Activated T-cell treated with anti-CD3 and anti-CD28 coated beads, Interleukin-2, amount 50 U/mL, for 72 hours (primary cell): ENCODE data around the gene MTG1. TPM values are rescaled to one million over a fixed set of nuclear protein-coding genes. Genes with fewer than 3 reads are reported as not detected.
A peak's percentile ranks its signal among the peaks of the same experiment; 100 is the strongest.
"Not testable (repeated sequence)": the region's sequence is repeated elsewhere in the genome, so short reads cannot be mapped to it uniquely, and the experiment has no call there.

ENCODE experiments used
- ATAC-seq, 2 donors: fragments of 150-1000 bp; cut with Tn5 transposase; replicated peaks in 1 of 2; 2 replicates each; pipeline ENCODE4 v1.10.0; 2021; ENCODE audit warnings: moderate library complexity in 2 of 2, mild to moderate bottlenecking in 1 of 2
- DNase-seq, 2 donors: peaks; one replicate each; pipeline ENCODE4 v3.0.0; 2021 to 2022; ENCODE audit warnings: mixed read lengths in 1 of 2
- H3K27ac Mint-ChIP-seq: one replicate; pipeline ENCODE4 v1.8.0; 2022; ENCODE audit warnings: mild to moderate bottlenecking, moderate library complexity, mixed read lengths
- H3K27me3 Mint-ChIP-seq: one replicate; pipeline ENCODE4 v1.8.0; 2022; ENCODE audit warnings: low read depth, mixed read lengths
- H3K36me3 Mint-ChIP-seq, 2 donors: one replicate each; pipeline ENCODE4 v1.8.0; 2022; ENCODE audit warnings: mixed read lengths in 2 of 2, mild to moderate bottlenecking in 1 of 2; ENCODE audit not compliant: insufficient read depth in 2 of 2
- H3K4me1 Mint-ChIP-seq: one replicate; pipeline ENCODE4 v1.8.0; 2022; ENCODE audit warnings: low read depth, mixed read lengths
- H3K4me3 Mint-ChIP-seq, 2 donors: one replicate each; pipeline ENCODE4 v1.8.0; 2022; ENCODE audit warnings: mild to moderate bottlenecking in 2 of 2, mixed read lengths in 2 of 2, moderate library complexity in 2 of 2
- H3K9me3 Mint-ChIP-seq, 2 donors: one replicate each; pipeline ENCODE4 v1.8.0; 2022; ENCODE audit warnings: mixed read lengths in 2 of 2
- total RNA-seq, 2 donors: library from RNA; stranded (reverse); gene quantifications; one replicate each; pipeline ENCODE4 v1.2.3, GENCODE V29; 2022

Gene MTG1
- total RNA-seq, 2 donors from 2014 or later, result 58.0 to 67.2 TPM

DNA sequence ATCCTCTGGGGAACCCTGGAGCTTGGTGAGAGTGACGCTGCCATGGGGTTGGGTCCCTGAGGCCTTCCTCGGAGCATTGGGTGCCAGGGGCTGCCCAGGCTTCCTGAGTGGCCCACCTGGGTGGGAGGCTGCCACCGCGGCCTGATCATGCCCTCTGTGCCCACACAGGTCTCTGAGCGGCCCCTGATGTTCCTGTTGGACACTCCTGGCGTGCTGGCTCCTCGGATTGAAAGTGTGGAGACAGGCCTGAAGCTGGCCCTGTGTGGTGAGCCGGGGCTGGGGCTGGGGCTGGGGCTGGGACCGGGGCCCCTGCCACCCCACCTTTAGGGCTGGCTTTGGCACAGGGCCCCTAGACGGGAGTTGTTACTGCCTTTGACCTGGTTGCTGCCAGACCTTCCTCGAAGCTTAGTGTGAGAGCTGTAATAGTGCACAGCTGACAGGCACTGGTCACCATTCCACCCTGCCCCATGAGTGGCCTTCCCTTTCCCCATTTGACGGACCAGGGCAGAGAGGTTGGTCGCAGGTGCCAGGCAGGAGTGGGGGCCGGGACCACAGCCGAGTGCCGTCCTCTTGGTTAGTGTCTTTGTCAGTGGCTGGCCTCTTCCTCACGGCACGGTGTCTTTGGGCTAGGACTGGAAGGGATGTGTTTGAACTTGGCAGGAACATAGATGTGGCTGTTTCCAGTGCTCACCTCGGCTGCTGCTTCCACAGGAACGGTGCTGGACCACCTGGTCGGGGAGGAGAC is 8.2 kb downstream of the MTG1 start:
- no peak for DNase-seq
- Mint-ChIP-seq H3K9me3 (no peaks in the 10 kb centered on the region), H3K36me3 (peaks cover 16 to 37% of the 10 kb centered on the region in 2 donors), H3K4me1 (peaks cover 47% of the 10 kb centered on the region), H3K27me3 (no peaks in the 10 kb centered on the region), H3K27ac (no peak overlapping the region), H3K4me3 (no peak overlapping the region)
- ATAC-seq, result no peak

DNA sequence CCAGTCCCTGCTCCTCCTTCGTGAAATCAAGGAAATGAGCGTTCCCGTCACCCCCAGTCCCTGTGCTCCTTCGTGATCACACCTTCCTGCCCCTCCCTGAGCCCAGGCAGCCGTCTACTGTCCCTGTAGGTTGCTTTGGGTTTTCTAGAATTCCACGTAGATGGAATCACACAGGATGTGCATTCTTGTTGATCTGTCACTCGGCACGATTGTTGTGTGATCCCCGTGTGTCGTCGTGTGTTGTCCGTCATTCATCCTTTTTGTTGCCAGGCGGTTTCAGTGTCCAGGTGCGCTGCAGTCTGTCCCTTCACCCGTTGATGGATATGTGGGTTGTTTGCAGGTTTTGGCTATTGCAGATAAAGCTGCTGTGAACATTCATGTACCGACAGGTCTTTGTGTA is 9.4 kb downstream of the MTG1 start:
- Mint-ChIP-seq H3K4me3 (no peak overlapping the region), H3K36me3 (peaks cover 18 to 44% of the 10 kb centered on the region in 2 donors), H3K27me3 (no peaks in the 10 kb centered on the region), H3K27ac (no peak overlapping the region), H3K9me3 (no peaks in the 10 kb centered on the region), H3K4me1 (peaks cover 48% of the 10 kb centered on the region)
- ATAC-seq (no peak), DNase-seq (no peak)

DNA sequence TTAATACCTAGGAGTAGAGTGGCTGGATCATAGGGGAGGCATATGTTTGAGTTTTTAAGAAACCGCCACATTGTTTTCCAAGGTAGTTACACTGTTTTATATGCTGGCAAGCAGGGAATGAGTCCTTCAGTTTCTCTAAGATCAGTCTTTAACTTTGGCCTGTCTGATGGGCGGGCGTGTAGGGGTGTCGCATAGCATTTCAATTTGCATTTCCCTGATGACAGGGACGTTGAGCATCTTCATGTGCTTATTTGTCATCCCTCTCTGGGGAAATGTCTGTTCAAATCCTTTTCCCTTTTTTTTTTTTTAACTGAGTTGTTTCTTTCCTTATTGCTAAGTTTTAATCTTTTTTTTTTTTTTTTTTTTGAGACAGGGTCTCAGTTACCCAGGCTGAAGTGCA is 9.8 kb downstream of the MTG1 start:
- H3K27ac Mint-ChIP-seq, result no peak overlapping the region
- no peaks in the 10 kb centered on the region for H3K27me3 Mint-ChIP-seq
- H3K36me3 Mint-ChIP-seq, result peaks cover 20 to 49% of the 10 kb centered on the region in 2 donors
- H3K4me1 Mint-ChIP-seq, result peaks cover 51% of the 10 kb centered on the region
- H3K4me3 Mint-ChIP-seq, result no peak overlapping the region
- ATAC-seq, result no peak
- H3K9me3 Mint-ChIP-seq, result no peaks in the 10 kb centered on the region
- no peak for DNase-seq

DNA sequence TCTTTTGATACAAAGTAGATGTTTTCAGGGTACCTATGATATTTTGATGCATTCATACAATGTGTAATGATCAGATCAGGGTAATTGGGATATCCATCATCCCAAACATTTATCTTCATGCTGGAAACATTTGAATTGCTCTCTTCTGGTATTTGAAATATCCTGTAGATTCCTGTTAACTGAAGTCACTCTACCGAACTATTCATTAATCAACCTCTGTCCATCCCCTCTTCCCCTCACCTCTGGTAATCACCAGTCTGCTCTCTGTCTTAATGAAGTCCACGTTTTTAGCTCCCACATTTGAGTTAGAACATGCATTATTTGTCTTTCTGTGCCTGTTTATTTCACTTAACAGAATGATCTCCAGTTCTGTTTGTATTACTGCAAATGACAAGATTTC is 11.3 kb downstream of the MTG1 start:
- peaks cover under 1 to 2% of the 10 kb centered on the region in 2 donors for H3K9me3 Mint-ChIP-seq
- H3K4me3 Mint-ChIP-seq, result no peak overlapping the region
- no peak for DNase-seq
- H3K27ac Mint-ChIP-seq, result no peak overlapping the region
- peaks cover 28 to 61% of the 10 kb centered on the region in 2 donors for H3K36me3 Mint-ChIP-seq
- H3K27me3 Mint-ChIP-seq, result no peaks in the 10 kb centered on the region
- peaks cover 50% of the 10 kb centered on the region for H3K4me1 Mint-ChIP-seq
- no peak for ATAC-seq

DNA sequence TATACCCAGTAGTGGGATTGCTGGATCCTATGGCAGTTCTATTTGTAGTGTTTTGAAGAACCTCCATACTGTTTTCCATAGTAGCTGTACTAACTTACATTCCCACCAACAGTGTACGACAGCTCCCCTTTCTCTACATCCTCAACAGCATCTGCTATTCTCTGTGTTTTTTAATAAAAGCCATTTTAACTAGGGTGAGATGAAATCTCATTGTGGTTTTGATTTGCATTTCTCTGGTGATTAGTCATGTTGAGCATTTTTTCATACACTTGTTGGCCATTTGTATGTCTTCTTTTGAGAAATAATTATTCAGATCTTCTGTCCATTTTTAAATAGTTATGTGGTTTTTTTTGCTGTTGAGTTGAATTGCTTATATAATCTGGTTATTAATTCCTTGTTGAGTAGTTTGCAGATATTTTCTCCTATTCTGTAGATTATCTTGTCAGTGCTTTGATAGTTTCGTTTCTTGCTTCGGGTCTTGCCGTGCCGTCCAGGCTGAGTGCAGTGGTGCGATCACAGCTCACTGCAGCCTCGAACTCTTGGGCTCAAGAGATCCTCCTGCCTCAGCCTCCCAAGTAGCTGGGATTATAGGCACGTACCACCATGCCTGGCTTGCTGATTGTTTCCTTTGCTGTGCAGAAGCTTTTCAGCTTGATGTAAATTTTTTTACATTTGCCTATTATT is 12.0 kb downstream of the MTG1 start:
- peak overlapping the region in 1 of 2 donors; percentile 18 for H3K4me3 Mint-ChIP-seq
- H3K36me3 Mint-ChIP-seq, result peaks cover 31 to 65% of the 10 kb centered on the region in 2 donors
- H3K27me3 Mint-ChIP-seq, result no peaks in the 10 kb centered on the region
- peaks cover 2 to 5% of the 10 kb centered on the region in 2 donors for H3K9me3 Mint-ChIP-seq
- peak overlapping the region; percentile 6 for H3K27ac Mint-ChIP-seq
- DNase-seq (no peak), ATAC-seq (peak; percentile 24 to 39)
- H3K4me1 Mint-ChIP-seq, result peaks cover 43% of the 10 kb centered on the region

DNA sequence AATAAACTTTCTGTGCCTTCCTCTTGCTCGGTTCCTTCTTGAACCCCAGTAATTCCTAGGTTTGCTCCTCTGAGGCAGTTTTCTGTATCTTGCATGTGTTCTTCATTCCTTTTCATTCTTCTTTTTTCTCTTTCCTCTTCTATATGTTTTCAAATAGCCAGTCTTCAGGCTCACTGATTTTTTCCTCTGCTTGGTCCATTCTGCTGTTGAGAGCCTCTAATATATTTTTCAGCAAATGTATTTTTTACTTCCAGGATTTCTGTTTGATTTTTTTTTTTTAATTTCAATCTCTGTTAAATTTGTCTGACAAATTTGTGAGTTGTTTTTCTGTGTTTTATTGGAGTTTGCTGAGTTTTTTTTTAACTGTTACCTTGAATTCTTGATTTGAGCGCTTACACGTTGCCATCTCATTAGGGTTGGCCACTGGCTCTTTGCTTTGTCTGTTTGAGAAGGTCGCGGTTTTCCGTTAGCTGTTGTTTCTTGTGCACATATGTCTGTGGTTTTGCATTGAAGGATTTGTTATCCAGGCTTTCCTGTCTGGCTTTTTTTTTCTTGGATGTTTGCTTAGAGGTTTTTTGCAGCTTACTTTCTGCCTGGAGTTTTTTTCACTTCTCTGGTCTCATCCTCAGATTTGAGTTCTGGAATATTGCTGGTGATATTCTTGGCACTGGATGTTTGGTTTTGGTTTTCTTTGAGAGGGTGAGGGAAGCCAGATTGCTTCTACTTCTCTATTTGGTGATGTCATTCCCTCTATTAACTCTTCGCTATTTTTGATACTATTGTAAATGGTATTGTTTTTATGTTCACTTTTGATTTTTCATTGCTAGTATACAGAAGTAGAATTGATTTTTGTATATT is 17.8 kb downstream of the MTG1 start:
- H3K27me3 Mint-ChIP-seq, result no peaks in the 10 kb centered on the region
- H3K27ac Mint-ChIP-seq, result no peak overlapping the region
- DNase-seq, result no peak
- H3K9me3 Mint-ChIP-seq, result peaks cover 9 to 13% of the 10 kb centered on the region in 2 donors
- peaks cover 50 to 81% of the 10 kb centered on the region in 2 donors for H3K36me3 Mint-ChIP-seq
- no peak for ATAC-seq
- H3K4me3 Mint-ChIP-seq, result no peak overlapping the region
- H3K4me1 Mint-ChIP-seq, result peaks cover 16% of the 10 kb centered on the region

DNA sequence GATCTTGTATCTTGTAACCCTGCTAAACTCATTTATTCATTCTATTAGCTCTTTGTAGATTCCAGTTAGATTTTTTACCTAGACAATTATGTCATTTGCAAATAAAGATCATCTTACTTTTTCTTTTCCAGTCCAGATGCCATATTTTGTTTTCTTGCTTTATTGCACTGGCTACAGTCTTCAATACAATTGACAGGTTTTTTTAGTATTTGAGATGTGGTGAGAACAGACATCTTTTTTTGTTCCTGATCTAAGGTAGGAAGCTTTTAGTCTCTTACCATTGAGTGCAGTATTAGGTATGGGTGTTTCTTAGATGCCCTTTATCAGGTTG is 18.4 kb downstream of the MTG1 start:
- Mint-ChIP-seq H3K27ac (no peak overlapping the region), H3K4me3 (no peak overlapping the region), H3K4me1 (peaks cover 16% of the 10 kb centered on the region), H3K9me3 (peaks cover 9 to 13% of the 10 kb centered on the region in 2 donors), H3K36me3 (peaks cover 48 to 75% of the 10 kb centered on the region in 2 donors), H3K27me3 (no peaks in the 10 kb centered on the region)
- ATAC-seq, result no peak
- no peak for DNase-seq

DNA sequence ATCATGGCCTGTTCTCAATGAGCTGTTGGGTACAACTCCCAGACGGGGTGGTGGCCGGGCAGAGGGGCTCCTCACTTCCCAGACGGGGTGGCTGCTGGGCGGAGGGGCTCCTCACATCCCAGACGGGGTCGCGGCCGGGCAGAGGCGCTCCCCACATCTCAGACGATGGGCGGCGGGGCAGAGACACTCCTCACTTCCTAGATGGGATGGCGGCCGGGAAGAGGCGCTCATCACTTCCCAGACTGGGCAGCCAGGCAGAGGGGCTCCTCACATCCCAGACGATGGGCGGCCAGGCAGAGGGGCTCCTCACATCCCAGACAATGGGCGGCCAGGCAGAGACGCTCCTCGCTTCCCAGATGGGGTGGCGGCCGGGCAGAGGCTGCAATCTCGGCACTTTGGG is 20.4 kb downstream of the MTG1 start:
- H3K4me3 Mint-ChIP-seq, H3K4me1 Mint-ChIP-seq, DNase-seq, H3K27ac Mint-ChIP-seq, ATAC-seq, H3K27me3 Mint-ChIP-seq: not testable (repeated sequence)
- Mint-ChIP-seq H3K36me3 (peaks cover 37 to 58% of the 10 kb centered on the region in 2 donors), H3K9me3 (peaks cover 7 to 13% of the 10 kb centered on the region in 2 donors)

DNA sequence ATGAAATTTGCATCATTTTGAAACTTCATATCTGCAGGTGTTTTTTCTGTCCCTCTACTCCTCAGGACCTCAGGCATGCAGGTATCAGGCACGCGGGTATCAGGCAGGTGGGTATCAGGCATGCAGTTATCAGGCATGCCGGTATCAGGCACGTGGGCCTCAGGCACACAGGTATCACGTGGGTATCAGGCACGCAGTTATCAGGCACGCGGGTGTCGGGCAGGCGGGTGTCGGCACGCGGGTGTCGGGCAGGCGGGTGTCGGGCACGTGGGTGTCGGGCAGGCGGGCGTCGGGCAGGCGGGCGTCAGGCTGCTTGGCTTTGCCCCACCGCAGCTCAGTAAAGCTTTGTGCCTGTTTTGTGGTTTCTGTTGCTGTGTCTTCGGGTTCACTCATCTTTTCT is 21.8 kb downstream of the MTG1 start:
- H3K36me3 Mint-ChIP-seq, result peaks cover 30 to 49% of the 10 kb centered on the region in 2 donors
- H3K27me3 Mint-ChIP-seq, result no peaks in the 10 kb centered on the region
- no peak overlapping the region for H3K4me3 Mint-ChIP-seq
- ATAC-seq (no peak), DNase-seq (no peak)
- no peak overlapping the region for H3K27ac Mint-ChIP-seq
- no peaks in the 10 kb centered on the region for H3K4me1 Mint-ChIP-seq
- H3K9me3 Mint-ChIP-seq, result peaks cover 7 to 11% of the 10 kb centered on the region in 2 donors

DNA sequence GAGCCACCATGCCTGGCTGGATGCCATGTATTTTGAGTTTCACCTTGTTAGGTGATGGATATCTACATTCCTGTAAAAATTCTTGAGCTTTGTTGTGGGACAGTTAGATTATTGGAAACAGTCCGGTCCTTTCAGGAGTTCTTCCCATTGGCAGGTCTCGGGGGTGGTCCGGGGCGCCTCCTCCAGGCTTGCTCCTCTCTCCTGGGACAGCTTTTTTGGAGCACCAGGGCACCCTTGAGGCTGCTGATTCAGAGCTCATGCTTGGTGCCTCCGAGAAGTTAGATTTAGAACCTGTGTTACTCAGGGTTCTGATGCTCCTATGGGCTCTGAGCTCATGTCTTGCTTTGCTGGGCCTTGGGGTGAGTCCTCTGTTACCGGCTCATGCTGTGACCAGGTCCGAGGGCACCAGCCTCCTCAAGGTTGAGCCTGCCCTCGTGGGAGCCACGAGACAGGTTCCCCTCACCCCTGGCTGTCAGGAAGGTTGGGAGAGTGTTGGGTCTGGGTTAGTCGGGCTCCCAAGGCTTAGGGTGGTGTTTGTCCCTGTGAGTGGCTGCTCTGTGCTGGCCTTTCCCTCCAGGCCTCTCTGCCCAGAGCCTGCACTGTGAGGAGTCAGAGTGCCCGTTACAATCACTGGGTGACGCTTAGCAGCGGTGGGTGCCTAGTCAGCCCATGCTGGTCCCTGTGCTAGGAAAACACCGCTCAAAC is 24.5 kb downstream of the MTG1 start:
- H3K4me1 Mint-ChIP-seq, result no peaks in the 10 kb centered on the region
- DNase-seq, result no peak
- no peak for ATAC-seq
- H3K36me3 Mint-ChIP-seq, result peaks cover 10 to 23% of the 10 kb centered on the region in 2 donors
- H3K27ac Mint-ChIP-seq, result no peak overlapping the region
- no peaks in the 10 kb centered on the region for H3K9me3 Mint-ChIP-seq
- no peak overlapping the region for H3K4me3 Mint-ChIP-seq
- H3K27me3 Mint-ChIP-seq, result no peaks in the 10 kb centered on the region

DNA sequence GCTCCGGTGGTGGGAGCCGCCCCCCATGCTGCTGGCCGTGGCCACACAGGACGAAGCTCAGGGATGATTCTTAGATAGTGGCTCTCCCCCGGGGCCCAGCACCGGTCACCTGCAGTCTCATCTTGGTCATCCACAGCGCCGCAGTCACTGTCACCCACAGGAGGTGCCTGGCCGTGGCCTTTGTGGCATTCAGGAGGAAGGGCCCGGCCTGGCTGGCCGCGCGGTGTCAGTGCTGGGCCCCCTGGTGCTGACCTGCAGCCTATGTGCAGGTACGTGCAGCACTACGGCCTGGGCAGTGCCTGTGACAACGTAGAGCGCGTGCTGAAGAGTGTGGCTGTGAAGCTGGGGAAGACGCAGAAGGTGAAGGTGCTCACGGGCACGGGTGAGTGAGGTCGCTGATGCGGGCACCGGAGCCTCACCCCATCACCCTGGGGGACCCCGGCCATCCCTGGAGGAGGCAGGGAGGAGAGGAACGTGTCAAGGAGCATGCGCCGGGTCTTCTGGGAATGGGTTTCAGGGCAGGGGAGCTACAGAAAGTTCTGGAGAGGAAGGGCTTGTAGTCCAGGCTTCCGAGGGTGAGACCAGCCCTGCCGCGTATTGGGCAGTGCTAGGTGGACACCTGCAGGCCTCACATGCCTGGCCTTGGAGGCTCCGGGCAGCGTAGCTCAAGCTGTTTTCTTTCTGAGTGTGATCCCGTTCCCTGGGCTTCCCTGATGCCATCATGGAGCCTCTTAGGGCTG is 25.4 kb downstream of the MTG1 start:
- Mint-ChIP-seq H3K4me1 (no peaks in the 10 kb centered on the region), H3K27ac (no peak overlapping the region), H3K36me3 (peaks cover 9 to 19% of the 10 kb centered on the region in 2 donors), H3K27me3 (no peaks in the 10 kb centered on the region), H3K9me3 (no peaks in the 10 kb centered on the region), H3K4me3 (no peak overlapping the region)
- no peak for ATAC-seq
- no peak for DNase-seq

DNA sequence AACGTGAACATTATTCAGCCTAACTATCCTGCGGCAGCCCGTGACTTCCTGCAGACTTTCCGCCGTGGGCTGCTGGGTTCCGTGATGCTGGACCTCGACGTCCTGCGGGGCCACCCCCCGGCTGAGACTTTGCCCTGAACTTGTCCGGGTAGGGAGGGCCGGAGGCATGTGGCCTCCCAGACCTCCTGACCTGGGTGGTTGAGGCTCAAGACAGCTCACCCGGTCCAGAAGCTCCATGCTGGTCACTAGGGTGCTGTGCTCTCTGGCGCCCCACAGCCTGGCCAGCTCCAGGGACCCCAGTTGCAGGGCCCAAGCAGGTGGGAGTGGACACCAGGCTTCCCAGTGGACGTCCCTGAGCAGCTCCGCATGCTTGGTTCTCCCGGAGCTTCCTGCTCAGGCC is 26.1 kb downstream of the MTG1 start:
- H3K9me3 Mint-ChIP-seq, result no peaks in the 10 kb centered on the region
- peaks cover 9 to 13% of the 10 kb centered on the region in 2 donors for H3K36me3 Mint-ChIP-seq
- H3K27me3 Mint-ChIP-seq, result no peaks in the 10 kb centered on the region
- DNase-seq, result no peak
- H3K4me1 Mint-ChIP-seq, result no peaks in the 10 kb centered on the region
- ATAC-seq, result no peak
- H3K27ac Mint-ChIP-seq, result no peak overlapping the region
- no peak overlapping the region for H3K4me3 Mint-ChIP-seq
